SH-SY5Y (cell line): ENCODE data around the gene CLGN.

Source experiments
- GATA2 ChIP-seq: IDR thresholded peaks from 2 replicates; pipeline ENCODE4 v1.6.1; 2011; ENCODE audit warnings: mild to moderate bottlenecking, low read depth, low read length
- GATA3 ChIP-seq: IDR thresholded peaks from 2 replicates; pipeline ENCODE4 v1.6.1; 2011; ENCODE audit warnings: low read depth, mild to moderate bottlenecking, low read length, moderate library complexity

DNA sequence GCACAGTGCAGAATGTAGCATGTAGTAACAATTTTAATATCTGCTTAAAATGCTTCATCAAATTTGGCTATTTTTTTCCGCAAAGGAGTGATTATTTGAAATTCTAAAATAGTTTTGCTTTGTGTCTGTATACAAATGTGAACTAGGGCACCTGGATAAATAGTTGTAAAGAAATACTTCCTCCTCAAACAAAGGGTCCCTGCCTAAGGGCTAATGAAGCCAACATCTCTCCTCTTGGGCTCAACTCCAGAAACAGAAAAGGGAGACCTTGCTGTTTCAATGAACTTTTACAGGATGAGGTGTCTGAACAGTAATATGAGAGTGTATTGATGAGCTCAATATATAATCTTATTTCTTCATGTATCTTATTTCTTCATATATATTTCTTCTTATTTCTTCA, 84.8 kb downstream of the CLGN start:
- no peak for TF ChIP-seq GATA2
- no peak for TF ChIP-seq GATA3
